ENCODE data around the gene GUCY1A2.
"Not testable (repeated sequence)": the region's sequence is repeated elsewhere in the genome, so short reads cannot be mapped to it uniquely, and the experiment has no call there.

The GUCY1A2 gene, protein sequence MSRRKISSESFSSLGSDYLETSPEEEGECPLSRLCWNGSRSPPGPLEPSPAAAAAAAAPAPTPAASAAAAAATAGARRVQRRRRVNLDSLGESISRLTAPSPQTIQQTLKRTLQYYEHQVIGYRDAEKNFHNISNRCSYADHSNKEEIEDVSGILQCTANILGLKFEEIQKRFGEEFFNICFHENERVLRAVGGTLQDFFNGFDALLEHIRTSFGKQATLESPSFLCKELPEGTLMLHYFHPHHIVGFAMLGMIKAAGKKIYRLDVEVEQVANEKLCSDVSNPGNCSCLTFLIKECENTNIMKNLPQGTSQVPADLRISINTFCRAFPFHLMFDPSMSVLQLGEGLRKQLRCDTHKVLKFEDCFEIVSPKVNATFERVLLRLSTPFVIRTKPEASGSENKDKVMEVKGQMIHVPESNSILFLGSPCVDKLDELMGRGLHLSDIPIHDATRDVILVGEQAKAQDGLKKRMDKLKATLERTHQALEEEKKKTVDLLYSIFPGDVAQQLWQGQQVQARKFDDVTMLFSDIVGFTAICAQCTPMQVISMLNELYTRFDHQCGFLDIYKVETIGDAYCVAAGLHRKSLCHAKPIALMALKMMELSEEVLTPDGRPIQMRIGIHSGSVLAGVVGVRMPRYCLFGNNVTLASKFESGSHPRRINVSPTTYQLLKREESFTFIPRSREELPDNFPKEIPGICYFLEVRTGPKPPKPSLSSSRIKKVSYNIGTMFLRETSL

GRCh38 chr11:107018219-107018901, at the start of gene GUCY1A2:
TSS of gene GUCY1A2 (minus strand) at chr11:107018476. CDS start at chr11:107018055, 421 bp downstream.
- DNase-seq (ENCODE audit: low read depth in 2 of 2), result no peak

DNA sequence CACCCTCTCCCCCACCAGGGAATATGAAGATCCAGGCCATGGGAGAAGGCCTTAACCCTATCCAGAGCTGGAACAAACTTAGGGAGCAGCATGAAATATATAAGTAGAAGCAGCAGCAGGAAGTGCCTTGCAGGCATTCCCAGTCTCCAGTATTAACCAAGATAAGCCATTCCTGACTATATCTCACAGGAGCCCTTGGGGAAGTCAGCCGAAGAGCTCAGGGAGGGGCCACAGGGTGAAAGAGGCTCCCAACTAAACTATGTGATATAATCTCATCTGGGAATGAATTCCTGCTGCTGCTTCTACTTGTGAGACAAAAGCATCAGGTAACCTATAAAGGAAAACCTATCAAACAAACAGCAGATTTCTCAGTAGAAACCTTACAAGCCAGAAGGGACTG, 36.1 kb upstream of the GUCY1A2 start:
- DNase-seq (ENCODE audit: low read depth in 2 of 2), result no peak

GRCh38 chr11:107051332-107051731, 33.1 kb upstream of the GUCY1A2 start:
- DNase-seq (ENCODE audit: low read depth in 2 of 2), result not testable (repeated sequence)

DNA sequence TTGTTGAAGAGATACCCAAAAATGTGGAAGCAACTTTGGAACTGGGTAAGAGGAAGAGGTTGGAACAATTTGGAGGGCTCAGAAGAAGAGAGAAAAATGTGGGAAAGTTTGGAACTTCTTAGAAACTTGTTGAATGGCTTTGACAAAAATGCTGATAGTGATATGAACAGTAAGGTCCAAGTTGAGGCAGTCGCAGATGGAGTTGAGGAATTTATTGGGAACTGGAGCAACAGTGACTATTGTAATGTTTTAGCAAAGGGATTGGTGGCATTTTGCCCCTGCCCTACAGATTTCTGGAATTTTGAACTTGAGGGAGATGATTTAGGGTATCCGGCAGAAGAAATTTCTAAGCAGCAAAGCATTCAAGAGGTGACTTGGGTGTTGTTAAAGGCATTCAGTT, 32.6 kb upstream of the GUCY1A2 start:
- DNase-seq (ENCODE audit: low read depth in 2 of 2), result not testable (repeated sequence)

DNA sequence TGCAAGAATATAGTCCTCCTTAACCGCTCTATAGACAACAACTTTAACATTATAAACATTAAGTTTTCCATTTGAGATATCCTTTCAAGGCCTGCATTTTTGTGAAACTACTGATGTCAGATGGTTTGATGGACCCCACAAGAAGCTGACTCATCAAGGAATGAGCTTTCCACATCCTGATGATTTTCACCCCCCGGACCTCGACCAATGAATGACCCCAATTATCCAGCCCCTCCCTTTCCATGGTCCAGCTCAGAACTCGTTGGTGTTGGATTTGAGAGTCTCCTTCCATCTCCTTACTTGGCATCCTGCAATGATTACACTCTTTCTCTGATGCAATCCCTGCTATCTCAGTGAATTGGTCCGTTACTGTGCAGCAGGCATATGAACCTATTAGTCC, 31.8 kb upstream of the GUCY1A2 start:
- no peak for DNase-seq (ENCODE audit: low read depth in 2 of 2)

DNA sequence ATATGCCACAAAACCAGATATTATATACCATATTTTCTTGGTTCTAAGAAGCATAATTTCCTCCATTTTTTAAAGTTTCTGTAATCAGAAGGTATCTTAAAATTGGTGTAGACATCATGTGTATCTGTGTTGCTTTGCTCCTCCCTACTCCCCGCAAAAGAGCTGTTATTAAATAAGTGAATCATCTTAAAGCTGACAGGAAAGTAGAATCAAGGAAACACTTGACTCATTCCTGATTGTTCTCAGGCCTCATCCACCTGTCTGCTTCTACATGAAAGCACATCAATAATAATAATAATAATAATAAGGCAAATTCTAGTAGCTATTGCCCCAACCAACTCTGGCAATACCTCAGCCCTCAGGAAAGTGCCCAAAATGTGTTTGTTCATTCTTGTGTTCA, 26.2 kb upstream of the GUCY1A2 start:
- DNase-seq (ENCODE audit: low read depth in 2 of 2), result no peak

DNA sequence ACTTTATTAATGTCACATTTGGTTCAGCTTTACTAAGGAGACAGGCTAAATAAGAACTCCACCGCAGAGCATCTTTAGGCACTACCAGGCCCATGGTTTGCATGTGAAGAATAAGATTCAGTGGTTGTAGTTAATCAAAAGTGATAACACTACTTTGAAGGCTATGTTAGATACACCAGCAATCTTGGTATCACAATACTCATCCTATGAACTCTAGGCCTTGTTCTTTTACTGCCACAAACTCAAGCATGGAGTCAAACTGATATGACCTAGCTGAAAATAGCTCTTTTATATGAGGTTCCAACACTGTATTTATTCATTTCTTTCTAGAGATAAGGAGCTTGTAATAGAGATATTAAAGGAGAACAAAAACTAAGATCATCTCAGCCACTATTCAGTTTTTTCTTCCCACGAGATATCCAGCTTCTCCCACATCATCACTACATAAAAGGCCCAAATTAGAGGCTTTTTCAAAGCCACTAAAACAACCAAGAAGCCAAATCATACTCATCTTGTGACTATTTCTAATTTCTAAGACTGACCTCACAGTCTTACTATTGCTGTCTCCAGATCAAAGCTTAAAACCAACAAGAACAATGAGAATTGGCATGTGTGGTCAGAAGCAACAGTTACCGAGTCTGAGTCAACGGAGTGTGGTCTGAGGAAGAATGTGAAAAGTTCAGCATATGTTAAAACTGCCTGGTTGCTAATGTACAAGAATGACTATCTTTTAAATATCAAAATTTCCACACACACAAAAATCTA, 25.1 kb upstream of the GUCY1A2 start:
- DNase-seq (ENCODE audit: low read depth in 2 of 2), result no peak

GRCh38 chr11:107042748-107043147, 24.5 kb upstream of the GUCY1A2 start:
- DNase-seq (ENCODE audit: low read depth in 2 of 2), result no peak

DNA sequence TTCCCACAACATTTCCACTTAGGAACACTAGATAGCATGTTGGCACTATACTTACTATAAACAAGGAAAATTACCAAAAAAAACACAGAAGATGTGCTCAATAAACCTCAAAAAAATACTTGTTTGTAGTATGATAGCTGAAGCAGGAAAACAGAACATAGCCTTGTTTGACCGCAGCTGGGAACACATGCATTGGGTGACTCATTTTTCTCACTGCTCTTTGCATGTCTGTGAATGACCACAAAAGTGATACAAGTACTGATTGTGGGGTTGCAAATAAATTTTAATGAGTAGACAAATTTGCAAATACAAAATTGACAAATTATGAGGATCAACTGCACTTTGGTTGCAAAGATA, 22.8 kb upstream of the GUCY1A2 start:
- no peak for DNase-seq (ENCODE audit: low read depth in 2 of 2)

DNA sequence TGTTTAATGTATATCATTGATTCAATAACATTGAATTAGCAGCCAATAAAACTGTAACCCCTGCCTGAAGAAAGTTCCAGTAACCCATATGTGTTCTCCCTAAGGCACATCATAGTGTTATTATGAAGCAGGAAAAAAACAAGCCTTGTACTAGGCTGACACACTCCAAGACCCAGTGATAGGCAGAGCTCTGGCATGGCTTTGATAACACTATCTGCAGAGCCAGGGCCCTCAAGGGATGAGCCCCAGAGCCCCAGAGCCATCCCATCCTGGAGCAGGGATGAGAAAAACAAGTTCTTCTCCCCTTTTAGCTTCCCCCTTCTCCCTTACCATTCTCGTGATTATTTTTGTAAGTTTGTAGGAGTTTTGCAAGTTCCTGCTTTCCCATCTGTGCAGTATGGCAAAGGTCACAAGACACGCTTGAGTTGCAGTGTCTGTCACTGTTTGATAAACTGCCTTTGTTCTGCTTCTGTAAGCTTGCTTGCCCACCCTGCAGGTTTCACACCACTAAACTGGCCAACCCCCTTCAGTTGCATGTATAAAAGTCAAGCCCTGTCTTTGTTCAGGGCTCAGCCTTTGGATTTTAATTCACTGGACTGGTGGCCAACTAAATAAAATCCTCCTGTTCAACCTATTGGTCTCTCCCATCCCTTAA, 22.3 kb upstream of the GUCY1A2 start:
- DNase-seq (ENCODE audit: low read depth in 2 of 2), result no peak

- no peak for DNase-seq (ENCODE audit: low read depth in 2 of 2)
These were observed 7.4 kb upstream of the GUCY1A2 start for GRCh38 chr11:107025673-107026072.

GRCh38 chr11:107020594-107020993, 2.3 kb upstream of the GUCY1A2 start:
- DNase-seq (ENCODE audit: low read depth in 2 of 2), result no peak

DNA sequence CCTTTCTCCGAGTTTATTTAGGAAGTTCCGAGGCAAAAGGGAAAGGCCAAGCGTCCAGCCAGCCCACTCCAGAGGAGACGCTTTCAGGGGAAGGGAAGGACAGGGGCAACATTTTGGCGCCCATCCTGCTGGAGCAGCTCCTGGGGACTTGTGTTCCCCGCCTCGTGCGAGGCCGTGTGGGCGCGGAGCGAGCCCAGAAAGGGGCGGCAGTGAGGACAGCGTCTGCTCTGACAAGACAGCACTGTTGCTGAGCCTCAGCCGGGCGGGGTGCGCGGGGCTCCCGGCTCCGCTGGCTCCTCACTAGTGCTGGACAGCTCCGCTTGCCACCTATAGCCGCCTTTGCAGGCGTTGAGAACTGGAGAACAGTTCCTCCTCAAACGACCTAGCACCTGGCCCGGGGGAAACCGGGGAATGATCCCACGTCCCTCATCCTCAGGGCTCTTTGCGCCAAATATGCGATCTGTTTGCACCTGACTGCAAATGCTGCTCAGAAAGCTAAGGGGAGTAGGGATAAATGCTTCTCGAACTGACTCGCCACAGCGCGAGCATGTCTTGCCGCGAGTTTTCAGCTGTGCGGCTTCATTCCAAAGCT, 722 bp upstream of the GUCY1A2 start:
- no peak for DNase-seq (ENCODE audit: low read depth in 2 of 2)

- DNase-seq (ENCODE audit: low read depth in 2 of 2), result no peak
These were observed 650 bp downstream of the GUCY1A2 start for GRCh38 chr11:107017433-107018218.

DNA sequence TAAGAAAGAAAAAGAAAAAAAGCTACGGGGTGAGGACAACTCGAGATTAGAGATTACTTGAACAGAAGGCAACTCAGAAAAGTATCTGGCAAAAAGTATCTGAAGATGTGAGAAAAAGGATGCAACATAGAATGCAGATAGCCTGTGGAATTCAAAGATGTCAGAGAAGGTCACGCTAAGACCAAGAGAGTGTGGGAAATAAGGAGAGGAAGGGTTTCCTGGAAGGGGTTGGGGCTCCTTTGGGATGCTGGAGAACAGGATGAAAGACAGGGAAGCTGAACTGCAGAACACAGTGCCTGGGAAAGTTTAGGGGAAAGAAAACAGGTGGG, 1.2 kb downstream of the GUCY1A2 start:
- DNase-seq (ENCODE audit: low read depth in 2 of 2), result no peak

DNA sequence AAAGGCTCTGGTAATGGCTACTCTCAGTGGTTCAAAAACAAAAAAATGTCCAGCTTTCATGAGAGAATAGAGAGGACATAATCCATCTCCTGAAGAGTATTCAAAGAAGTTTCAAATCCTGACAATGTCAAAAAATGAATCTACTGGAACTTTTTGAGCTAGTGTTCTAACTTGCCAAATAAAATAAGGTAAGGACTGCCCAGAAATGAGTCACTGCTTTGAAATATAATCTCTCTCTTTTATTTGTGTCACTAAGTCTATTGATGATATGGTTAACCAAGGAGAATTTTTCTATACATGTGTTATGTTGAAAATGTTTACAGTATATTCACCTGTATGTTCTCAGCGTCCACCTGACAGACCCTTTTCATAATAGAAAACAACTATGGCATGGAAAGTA, 3.4 kb downstream of the GUCY1A2 start:
- DNase-seq (ENCODE audit: low read depth in 2 of 2), result no peak

- no peak for DNase-seq (ENCODE audit: low read depth in 2 of 2)
These were observed 6.3 kb downstream of the GUCY1A2 start for GRCh38 chr11:107011977-107012376.

DNA sequence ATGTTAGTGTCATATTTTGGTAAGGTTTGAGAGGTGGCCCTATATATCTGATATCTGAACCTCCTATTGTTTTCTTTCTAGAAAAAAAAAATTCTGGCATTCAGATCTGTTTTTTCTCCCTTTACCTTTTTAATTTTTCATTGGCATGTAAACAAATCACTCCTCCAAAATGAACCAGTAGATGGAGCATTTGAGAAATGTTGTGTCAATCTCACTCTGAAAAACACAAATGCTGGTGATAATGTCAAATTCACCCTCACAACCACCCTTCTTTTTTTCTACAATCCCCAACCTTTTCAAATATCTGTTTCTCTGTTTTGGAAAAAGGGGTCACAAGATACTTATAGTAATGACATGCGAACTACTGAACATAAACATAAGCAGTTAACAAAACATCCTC, 9.1 kb downstream of the GUCY1A2 start:
- DNase-seq (ENCODE audit: low read depth in 2 of 2), result no peak

DNA sequence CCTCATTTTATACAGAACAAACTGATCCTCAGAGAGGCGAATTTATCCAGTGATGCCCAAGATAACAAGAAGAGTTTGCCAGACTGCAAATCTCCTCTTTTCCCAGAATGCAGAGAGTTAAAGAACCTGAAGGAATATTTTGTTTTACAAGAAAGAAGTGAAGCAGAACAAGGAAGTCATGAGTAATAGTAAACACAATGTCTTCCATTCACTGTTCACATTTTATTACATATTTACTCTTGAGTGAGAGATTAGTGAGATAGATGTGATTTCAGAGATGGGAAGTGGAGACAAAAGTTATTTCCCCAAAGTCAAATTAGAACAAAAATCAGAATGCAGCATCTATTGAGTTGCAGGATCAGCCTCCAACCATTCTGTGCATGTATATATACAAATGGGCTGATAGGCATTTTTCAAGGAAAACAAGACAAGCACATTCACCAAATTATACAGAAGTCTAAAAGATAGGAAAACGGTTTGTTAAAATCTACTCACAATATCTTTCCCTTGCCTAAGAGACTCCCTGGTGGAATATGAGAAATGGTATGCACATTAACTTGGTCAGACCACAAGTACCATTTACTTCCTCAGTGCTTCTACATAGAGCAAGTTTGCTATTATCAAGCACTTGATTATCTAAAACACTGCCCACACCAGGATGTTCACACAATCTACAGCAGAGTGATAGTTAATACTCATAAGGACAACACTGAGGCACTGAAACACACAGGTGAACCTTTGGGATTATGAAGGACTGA, 12.0 kb downstream of the GUCY1A2 start:
- DNase-seq (ENCODE audit: low read depth in 2 of 2), result no peak

- no peak for DNase-seq (ENCODE audit: low read depth in 2 of 2)
These were observed 19.1 kb downstream of the GUCY1A2 start for GRCh38 chr11:106999196-106999595.

Data from stimulated activated CD8-positive, alpha-beta memory T cell treated with anti-CD3 and anti-CD28 coated beads, Interleukin-7, amount 100 ng/mL, for 4 hours (primary cell).